ENCODE measurements around the gene EHD4.

The EHD4 gene

GRCh38 chr15:42012928-42013482 lies 40.6 kb upstream of the EHD4 start:
- no peak overlapping the region for H3K4me3 ChIP-seq (ENCODE audit: low read depth, low read length)
- no peak for DNase-seq (ENCODE audit: low read depth)
- no peak for TF ChIP-seq CTCF (IDR thresholded peaks at IDR 0.05; ENCODE audit: low read depth, low read length, missing control alignments)
- in situ Hi-C loops (cut with HindIII; ENCODE audit: low sequenced_read_pairs) = no loop called here

GRCh38 chr15:42012241-42012640 lies 39.9 kb upstream of the EHD4 start:
- in situ Hi-C loops (cut with HindIII; ENCODE audit: low sequenced_read_pairs) = no loop called here
- no peak for TF ChIP-seq CTCF (IDR thresholded peaks at IDR 0.05; ENCODE audit: low read depth, low read length, missing control alignments)
- no peak for DNase-seq (ENCODE audit: low read depth)
- H3K4me3 ChIP-seq (ENCODE audit: low read depth, low read length) = no peak overlapping the region

- no peak overlapping the region for H3K4me3 ChIP-seq (ENCODE audit: low read depth, low read length)
- no peak for DNase-seq (ENCODE audit: low read depth)
- no peak for TF ChIP-seq CTCF (IDR thresholded peaks at IDR 0.05; ENCODE audit: low read depth, low read length, missing control alignments)
- in situ Hi-C loops (cut with HindIII; ENCODE audit: low sequenced_read_pairs) = no loop called here
These were observed 38.7 kb upstream of the EHD4 start for GRCh38 chr15:42011074-42011473.

GRCh38 chr15:42010434-42010833 lies 38.1 kb upstream of the EHD4 start:
- in situ Hi-C loops (cut with HindIII; ENCODE audit: low sequenced_read_pairs) = no loop called here
- DNase-seq (ENCODE audit: low read depth) = no peak
- TF ChIP-seq CTCF (IDR thresholded peaks at IDR 0.05; ENCODE audit: low read depth, low read length, missing control alignments) = no peak
- no peak overlapping the region for H3K4me3 ChIP-seq (ENCODE audit: low read depth, low read length)

- DNase-seq (ENCODE audit: low read depth) = no peak
- no peak overlapping the region for H3K4me3 ChIP-seq (ENCODE audit: low read depth, low read length)
- TF ChIP-seq CTCF (IDR thresholded peaks at IDR 0.05; ENCODE audit: low read depth, low read length, missing control alignments) = no peak
- in situ Hi-C loops (cut with HindIII; ENCODE audit: low sequenced_read_pairs) = no loop called here
These were observed 37.1 kb upstream of the EHD4 start for GRCh38 chr15:42009474-42009873.

GRCh38 chr15:42009022-42009421 lies 36.7 kb upstream of the EHD4 start:
- no peak for DNase-seq (ENCODE audit: low read depth)
- TF ChIP-seq CTCF (IDR thresholded peaks at IDR 0.05; ENCODE audit: low read depth, low read length, missing control alignments) = no peak
- H3K4me3 ChIP-seq (ENCODE audit: low read depth, low read length) = no peak overlapping the region
- in situ Hi-C loops (cut with HindIII; ENCODE audit: low sequenced_read_pairs) = no loop called here

GRCh38 chr15:42007386-42007785 lies 35.0 kb upstream of the EHD4 start:
- no peak for DNase-seq (ENCODE audit: low read depth)
- in situ Hi-C loops (cut with HindIII; ENCODE audit: low sequenced_read_pairs) = no loop called here
- no peak overlapping the region for H3K4me3 ChIP-seq (ENCODE audit: low read depth, low read length)
- TF ChIP-seq CTCF (IDR thresholded peaks at IDR 0.05; ENCODE audit: low read depth, low read length, missing control alignments) = no peak

Measured in astrocyte of the cerebellum (primary cell).